Cardiac muscle cell (in vitro differentiated cells and primary cell): ENCODE measurements around the gene MYEOV. TPM values are rescaled to one million over a fixed set of nuclear protein-coding genes. Genes with fewer than 3 reads are reported as not detected.
A peak's percentile ranks its signal among the peaks of the same experiment; 100 is the strongest.

Source experiments
- DNase-seq, 2 donors: peaks; one replicate each; pipeline versions ENCODE4 v3.0.0 to v3.0.0-alpha.2; 2010 to 2017; ENCODE audit warnings: low read depth in 1 of 2, low spot score in 1 of 2
- H3K27ac ChIP-seq: fragments of 200-600 bp; sonication (generic); 2 replicates; pipeline ENCODE4 v1.5.1; 2016
- H3K27me3 ChIP-seq: fragments of 200-600 bp; sonication (generic); 2 replicates; pipeline ENCODE4 v1.6.0; 2016; ENCODE audit warnings: control low read depth
- H3K36me3 ChIP-seq: fragments of 200-600 bp; sonication (generic); 2 replicates; pipeline ENCODE4 v1.5.1; 2016; ENCODE audit warnings: control low read depth
- H3K4me1 ChIP-seq: fragments of 200-600 bp; sonication (generic); 2 replicates; pipeline ENCODE4 v1.8.1; 2017; ENCODE audit warnings: low read depth, mild to moderate bottlenecking, mixed run types
- H3K4me3 ChIP-seq: fragments of 200-600 bp; sonication (generic); 2 replicates; pipeline ENCODE4 v1.5.1; 2016; ENCODE audit warnings: mild to moderate bottlenecking
- H3K9me3 ChIP-seq: fragments of 200-600 bp; sonication (generic); 2 replicates; pipeline ENCODE4 v1.5.1; 2017; ENCODE audit warnings: low read depth, mild to moderate bottlenecking, control low read depth
- polyA plus RNA-seq: library from polyadenylated mRNA; unstranded; fragments of >200 nt; fragmentation: Nextera tagmentation; extraction: Ambion mirVana; gene quantifications from 2 replicates; pipeline ENCODE4 v1.2.1, GENCODE V29; 2016
- total RNA-seq: library from RNA; depleted of rRNA; stranded (reverse); fragments of >200 nt; gene quantifications from 2 replicates; pipeline ENCODE4 v1.2.3, GENCODE V29; 2016
- TF ChIP-seq, protein P1 (sequence below): IDR thresholded peaks from 2 replicates; pipeline ENCODE4 v1.5.1; 2012; ENCODE audit warnings: low read depth, mild to moderate bottlenecking, low read length

The MYEOV gene
- total and polyA plus RNA-seq, 2 experiments from 2014 or later = 0.51 TPM; not detected in 1

DNA sequence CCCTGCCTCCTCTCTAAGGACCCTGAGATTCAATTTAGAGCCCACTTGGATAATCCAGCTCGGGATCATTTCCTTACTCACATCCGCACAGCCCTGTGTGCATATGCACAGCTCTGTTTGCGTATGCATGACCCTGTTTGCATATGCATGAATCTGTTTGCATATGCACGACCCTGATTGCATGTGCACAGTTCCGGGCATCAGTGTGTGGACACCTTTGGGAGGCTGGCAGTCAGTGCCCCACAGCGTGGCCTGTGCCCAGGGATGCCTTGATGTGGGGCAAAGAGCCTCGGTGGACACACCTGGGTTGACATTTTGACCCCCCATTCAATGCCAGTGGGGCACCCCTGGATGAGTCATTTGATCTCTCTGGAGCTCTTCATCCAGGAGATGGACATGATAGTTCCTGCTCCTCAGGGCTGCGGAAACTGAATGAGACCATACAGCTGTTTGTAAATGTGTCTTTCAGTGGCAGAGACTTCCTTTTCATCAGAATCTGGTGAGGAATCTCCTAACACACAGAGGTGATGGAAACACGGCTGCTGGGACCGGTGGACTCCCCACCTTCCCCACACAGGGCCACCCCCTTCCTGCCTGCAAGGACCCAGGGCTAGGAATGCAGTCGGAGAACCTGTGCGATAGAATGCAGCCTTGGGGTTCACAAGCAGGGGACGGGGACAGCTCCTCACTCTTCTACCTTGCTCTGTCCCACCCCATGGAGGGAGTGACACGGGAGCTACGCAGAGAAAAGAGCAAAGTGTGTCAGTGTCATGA, 41.2 kb downstream of the MYEOV start:
- no peak for DNase-seq
- Histone ChIP-seq H3K27me3 (no peaks in the 10 kb centered on the region), H3K9me3 (no peaks in the 10 kb centered on the region), H3K27ac (no peak overlapping the region), H3K36me3 (no peaks in the 10 kb centered on the region), H3K4me1 (no peaks in the 10 kb centered on the region), H3K4me3 (no peak overlapping the region)
- TF ChIP-seq, protein P1, sequence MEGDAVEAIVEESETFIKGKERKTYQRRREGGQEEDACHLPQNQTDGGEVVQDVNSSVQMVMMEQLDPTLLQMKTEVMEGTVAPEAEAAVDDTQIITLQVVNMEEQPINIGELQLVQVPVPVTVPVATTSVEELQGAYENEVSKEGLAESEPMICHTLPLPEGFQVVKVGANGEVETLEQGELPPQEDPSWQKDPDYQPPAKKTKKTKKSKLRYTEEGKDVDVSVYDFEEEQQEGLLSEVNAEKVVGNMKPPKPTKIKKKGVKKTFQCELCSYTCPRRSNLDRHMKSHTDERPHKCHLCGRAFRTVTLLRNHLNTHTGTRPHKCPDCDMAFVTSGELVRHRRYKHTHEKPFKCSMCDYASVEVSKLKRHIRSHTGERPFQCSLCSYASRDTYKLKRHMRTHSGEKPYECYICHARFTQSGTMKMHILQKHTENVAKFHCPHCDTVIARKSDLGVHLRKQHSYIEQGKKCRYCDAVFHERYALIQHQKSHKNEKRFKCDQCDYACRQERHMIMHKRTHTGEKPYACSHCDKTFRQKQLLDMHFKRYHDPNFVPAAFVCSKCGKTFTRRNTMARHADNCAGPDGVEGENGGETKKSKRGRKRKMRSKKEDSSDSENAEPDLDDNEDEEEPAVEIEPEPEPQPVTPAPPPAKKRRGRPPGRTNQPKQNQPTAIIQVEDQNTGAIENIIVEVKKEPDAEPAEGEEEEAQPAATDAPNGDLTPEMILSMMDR = no peak

DNA sequence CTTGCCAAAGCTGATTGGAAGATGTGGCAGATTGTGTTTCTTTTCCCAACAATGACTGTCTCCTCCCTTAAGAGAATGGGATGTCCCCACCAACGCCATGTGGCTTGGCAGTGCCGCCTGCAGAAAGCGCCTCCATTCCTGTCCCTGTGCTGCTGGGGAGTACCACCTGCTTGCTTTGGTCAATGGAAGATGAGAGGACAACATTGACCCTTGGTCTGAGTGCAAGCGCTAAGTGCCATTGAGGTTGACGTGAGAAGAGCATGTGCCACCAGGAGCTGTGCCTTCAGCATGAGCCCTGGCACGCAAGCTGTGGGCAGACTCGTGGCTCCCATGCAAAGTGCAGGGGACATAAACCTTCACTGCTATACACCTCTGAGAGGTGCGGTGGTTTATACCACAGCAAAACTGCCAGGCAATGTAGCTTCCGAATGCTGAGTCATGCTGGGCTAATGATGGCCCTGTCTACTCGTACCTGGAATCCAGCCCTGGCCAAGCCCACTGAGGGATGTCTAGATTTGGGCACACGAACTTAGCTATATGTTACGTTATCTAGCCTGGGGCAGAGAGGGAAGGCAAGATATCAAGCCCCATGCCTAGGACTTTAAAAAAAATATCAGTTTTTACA, 41.9 kb downstream of the MYEOV start:
- no peaks in the 10 kb centered on the region for H3K27me3 ChIP-seq
- no peak overlapping the region for H3K4me3 ChIP-seq
- no peaks in the 10 kb centered on the region for H3K9me3 ChIP-seq
- no peaks in the 10 kb centered on the region for H3K4me1 ChIP-seq
- H3K36me3 ChIP-seq = no peaks in the 10 kb centered on the region
- H3K27ac ChIP-seq = no peak overlapping the region
- TF ChIP-seq, protein P1 = no peak
- DNase-seq = no peak

DNA sequence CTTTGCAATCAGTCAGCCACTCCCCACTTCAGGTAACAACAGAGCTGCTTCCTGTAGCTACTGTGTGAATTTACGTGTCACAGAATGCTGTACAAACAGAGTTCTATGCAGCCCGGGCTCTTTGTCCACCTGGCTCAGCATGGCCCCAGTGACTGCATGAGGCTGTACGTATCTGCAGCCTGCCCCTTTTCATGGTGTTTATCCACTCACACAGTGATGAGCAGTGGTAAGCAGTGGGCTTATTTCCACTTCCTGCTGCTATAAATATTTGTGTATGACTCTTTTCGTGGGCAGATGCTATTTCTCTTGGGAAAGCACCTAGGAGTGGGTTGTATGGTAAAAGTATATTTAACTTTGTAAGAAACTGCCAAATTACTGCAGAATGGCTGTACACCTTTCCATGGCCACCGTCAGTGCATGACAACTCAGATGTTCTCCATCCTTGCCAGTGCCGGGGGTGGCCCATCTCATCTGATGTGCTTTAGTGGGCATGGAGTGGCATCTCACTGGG, 43.3 kb downstream of the MYEOV start:
- no peak overlapping the region for H3K27ac ChIP-seq
- H3K4me3 ChIP-seq = no peak overlapping the region
- no peaks in the 10 kb centered on the region for H3K4me1 ChIP-seq
- H3K9me3 ChIP-seq = no peaks in the 10 kb centered on the region
- TF ChIP-seq, protein P1 = no peak
- no peaks in the 10 kb centered on the region for H3K27me3 ChIP-seq
- H3K36me3 ChIP-seq = no peaks in the 10 kb centered on the region
- DNase-seq = peak in 1 of 2 donors; percentile 2

DNA sequence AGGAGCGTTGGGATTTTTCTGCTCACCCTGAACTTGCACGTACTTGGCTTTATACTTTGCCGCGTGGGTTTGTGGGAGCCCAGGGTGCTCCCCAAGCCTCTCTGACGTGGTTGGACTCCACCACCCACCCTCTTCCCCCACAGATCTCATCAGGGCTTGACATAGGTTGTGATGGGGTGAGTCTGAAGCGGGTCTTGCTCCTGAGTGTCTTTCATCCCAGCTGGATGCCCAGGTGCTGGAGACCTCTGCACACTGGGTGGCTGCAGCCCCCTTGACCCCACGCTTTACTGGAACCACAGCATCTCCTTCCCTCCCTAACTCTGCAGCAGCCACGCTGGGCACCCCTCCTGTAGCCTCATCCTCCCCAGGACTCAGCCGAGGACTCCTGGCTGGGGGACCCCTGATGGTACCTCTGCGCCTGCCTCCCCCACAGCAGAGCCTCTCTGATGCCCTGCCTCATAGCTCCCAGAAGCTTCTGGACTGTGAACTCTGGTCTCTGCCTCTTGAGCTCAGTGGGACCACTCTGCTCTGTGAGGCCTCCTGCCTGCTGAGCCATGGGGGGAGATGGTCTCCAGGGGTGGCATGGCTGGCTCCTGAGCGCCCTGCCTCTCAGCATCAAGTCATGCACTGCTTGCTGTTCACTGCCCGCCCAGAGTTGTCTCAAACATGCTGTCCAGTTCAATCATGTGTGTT, 45.2 kb downstream of the MYEOV start:
- Histone ChIP-seq H3K27ac (no peak overlapping the region), H3K4me1 (no peaks in the 10 kb centered on the region), H3K36me3 (no peaks in the 10 kb centered on the region), H3K4me3 (no peak overlapping the region), H3K27me3 (no peaks in the 10 kb centered on the region), H3K9me3 (no peaks in the 10 kb centered on the region)
- DNase-seq = no peak
- TF ChIP-seq, protein P1 = no peak

DNA sequence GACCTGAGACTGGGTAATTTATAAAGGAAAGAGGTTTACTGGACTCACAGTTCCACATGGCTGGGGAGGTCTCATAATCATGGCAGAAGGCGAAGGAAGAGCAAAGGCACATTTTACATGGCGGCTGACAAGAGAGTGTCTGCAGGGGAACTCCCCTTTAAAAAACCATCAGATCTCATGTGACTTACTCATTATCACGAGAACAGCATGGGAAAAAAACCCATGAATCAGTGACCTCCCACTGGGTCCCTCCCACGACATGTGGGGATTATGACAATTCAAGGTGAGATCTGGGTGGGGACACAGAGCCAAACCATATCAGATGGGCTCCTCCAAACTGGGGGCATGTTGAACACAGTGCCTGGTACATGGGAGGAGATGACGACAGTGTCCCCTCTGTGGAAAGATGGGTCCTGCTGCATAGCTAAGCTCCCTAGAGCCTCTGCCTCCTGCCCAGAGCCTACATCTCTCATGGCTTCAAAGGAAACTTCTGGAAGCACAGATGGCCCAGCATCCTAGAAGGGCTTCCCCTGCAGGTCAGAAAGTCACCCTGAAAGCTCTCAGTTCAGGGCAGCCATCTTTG, 46.1 kb downstream of the MYEOV start:
- Histone ChIP-seq H3K4me1 (no peaks in the 10 kb centered on the region), H3K4me3 (no peak overlapping the region), H3K9me3 (no peaks in the 10 kb centered on the region), H3K27me3 (no peaks in the 10 kb centered on the region), H3K27ac (no peak overlapping the region), H3K36me3 (no peaks in the 10 kb centered on the region)
- no peak for DNase-seq
- TF ChIP-seq, protein P1 = no peak
